Mucosa of descending colon (tissue), 3 donors: ENCODE measurements around the gene TMEM35A. TPM values are rescaled to one million over a fixed set of nuclear protein-coding genes. Genes with fewer than 3 reads are reported as not detected.
A peak's percentile ranks its signal among the peaks of the same experiment; 100 is the strongest.

ENCODE experiments used
- ATAC-seq: fragments of 200-7000 bp; cut with Tn5 transposase; one replicate; pipeline ENCODE4 v1.9.1; 2020; ENCODE audit warnings: mild to moderate bottlenecking, moderate library complexity
- DNase-seq, 3 donors: peaks; one replicate each; pipeline ENCODE4 v3.0.0-alpha.2; 2020
- H3K36me3 ChIP-seq: fragments of 200-600 bp; one replicate; pipeline ENCODE4 v1.8.0; 2021; ENCODE audit warnings: low read depth, mild to moderate bottlenecking
- H3K4me1 ChIP-seq: fragments of 200-600 bp; one replicate; pipeline ENCODE4 v1.8.0; 2021; ENCODE audit warnings: low read depth, mild to moderate bottlenecking
- H3K4me3 ChIP-seq: fragments of 200-600 bp; one replicate; pipeline ENCODE4 v1.8.0; 2021; ENCODE audit warnings: mild to moderate bottlenecking
- H3K9me3 ChIP-seq: fragments of 200-600 bp; one replicate; pipeline ENCODE4 v1.8.0; 2021; ENCODE audit warnings: mild to moderate bottlenecking
- intact Hi-C, 2 donors: fragments of 100-400 bp; cut with DNase I in 1 of 2; cut with micrococcal nuclease in 1 of 2; formaldehyde crosslinking; loops; one replicate each; pipeline versions ENCODE4 v1.11.0 to v1.11.1; 2022; cut with DNase I, micrococcal nuclease
- long read RNA-seq, 2 donors: library from polyadenylated mRNA; unstranded; transcript quantifications; one replicate each; pipeline ENCODE4 v2.0.0, GENCODE V29; 2019 to 2021
- total RNA-seq, 3 donors: library from RNA; stranded (reverse); fragmentation: NEBNext Ultra II Directional in 2 of 3; extraction: Animal tissue kit (Norgen Biotek cat#: 25700) in 2 of 3; gene quantifications; one replicate each; pipeline versions ENCODE4 v1.2.1 to v1.2.4, GENCODE V29; 2021 to 2023
- TF ChIP-seq, protein P1 (sequence below): fragments of 200-600 bp; IDR thresholded peaks from one replicate; pipeline ENCODE4 v1.8.0; 2022; ENCODE audit warnings: antibody characterized with exemption, mild to moderate bottlenecking
- donor health status: DM: no; HTN: no; CAD: no; lungs with moderate emphysema.
- donor health status: DM: no; HTN: no; CAD: no.
- donor health status: DM: no; HTN: yes; CAD: no.

Gene TMEM35A, protein sequence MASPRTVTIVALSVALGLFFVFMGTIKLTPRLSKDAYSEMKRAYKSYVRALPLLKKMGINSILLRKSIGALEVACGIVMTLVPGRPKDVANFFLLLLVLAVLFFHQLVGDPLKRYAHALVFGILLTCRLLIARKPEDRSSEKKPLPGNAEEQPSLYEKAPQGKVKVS
- total RNA-seq = 10 to 100 TPM in 1 of 3 donors, 1 to 10 TPM in 2; 1.4 to 40.6 (median 3.0) TPM
- long read RNA-seq, donor 1, transcript TMEM35A-201 (2 exons, 2,195 nt) = major isoform, 49 of 54 reads
- long read RNA-seq, donor 1, partial matches to known transcripts = 4 of 54 reads
- long read RNA-seq, donor 1, other reads (novel, unspliced or antisense) = 1 of 54 reads
- long read RNA-seq, donor 2, partial matches to known transcripts = 0 of 2 reads
- long read RNA-seq, donor 2, other reads (novel, unspliced or antisense) = 0 of 2 reads

DNA sequence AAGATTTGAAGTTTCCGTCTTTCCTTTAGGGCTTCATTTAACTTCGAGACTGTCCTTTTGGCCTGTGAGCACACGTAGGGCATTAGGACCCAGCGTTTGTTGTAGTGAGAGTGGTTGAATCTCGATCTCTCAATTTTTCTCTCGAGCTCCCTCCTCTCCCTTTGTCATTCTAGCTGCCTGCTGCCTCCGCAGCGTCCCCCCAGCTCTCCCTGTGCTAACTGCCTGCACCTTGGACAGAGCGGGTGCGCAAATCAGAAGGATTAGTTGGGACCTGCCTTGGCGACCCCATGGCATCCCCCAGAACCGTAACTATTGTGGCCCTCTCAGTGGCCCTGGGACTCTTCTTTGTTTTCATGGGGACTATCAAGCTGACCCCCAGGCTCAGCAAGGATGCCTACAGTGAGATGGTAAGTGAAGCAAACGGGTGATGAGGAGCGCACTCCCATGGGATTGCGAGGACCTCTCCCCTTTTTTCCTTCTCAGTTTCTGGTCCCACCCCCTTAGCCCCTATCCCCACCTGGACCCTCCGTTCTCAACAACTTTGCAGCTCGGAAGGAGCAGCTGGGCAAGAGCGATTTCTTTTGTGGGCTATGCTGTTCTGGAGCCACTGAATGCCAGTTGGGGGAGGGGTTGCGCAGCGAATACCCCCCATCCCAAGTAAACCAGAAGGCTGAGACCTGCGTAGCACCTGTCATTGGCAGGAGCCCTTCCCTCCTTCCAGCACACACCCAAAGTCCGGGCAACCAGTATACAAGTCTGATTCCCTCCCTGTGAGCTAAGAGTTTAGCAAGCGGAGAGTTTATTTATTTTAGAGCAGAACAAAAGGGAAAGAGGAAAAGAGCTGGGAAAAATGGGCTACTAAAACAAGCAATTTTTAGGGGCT, at the start of gene TMEM35A:
Gene TMEM35A, plus strand, starts transcription at position 164 of the 883 bp plus-strand sequence. Its CDS starts 124 bp downstream, at position 288.
- DNase-seq (peak in 2 of 3 donors; percentile 16 to 25), ATAC-seq (peak; percentile 79)
- Histone ChIP-seq H3K36me3 (no peaks in the 10 kb centered on the region), H3K9me3 (no peaks in the 10 kb centered on the region), H3K4me3 (no peak within 1 kb of the TSS), H3K4me1 (no peaks in the 10 kb centered on the region)
- TF ChIP-seq, protein P1, sequence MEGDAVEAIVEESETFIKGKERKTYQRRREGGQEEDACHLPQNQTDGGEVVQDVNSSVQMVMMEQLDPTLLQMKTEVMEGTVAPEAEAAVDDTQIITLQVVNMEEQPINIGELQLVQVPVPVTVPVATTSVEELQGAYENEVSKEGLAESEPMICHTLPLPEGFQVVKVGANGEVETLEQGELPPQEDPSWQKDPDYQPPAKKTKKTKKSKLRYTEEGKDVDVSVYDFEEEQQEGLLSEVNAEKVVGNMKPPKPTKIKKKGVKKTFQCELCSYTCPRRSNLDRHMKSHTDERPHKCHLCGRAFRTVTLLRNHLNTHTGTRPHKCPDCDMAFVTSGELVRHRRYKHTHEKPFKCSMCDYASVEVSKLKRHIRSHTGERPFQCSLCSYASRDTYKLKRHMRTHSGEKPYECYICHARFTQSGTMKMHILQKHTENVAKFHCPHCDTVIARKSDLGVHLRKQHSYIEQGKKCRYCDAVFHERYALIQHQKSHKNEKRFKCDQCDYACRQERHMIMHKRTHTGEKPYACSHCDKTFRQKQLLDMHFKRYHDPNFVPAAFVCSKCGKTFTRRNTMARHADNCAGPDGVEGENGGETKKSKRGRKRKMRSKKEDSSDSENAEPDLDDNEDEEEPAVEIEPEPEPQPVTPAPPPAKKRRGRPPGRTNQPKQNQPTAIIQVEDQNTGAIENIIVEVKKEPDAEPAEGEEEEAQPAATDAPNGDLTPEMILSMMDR = no peak
- intact Hi-C loops = no loop called here

DNA sequence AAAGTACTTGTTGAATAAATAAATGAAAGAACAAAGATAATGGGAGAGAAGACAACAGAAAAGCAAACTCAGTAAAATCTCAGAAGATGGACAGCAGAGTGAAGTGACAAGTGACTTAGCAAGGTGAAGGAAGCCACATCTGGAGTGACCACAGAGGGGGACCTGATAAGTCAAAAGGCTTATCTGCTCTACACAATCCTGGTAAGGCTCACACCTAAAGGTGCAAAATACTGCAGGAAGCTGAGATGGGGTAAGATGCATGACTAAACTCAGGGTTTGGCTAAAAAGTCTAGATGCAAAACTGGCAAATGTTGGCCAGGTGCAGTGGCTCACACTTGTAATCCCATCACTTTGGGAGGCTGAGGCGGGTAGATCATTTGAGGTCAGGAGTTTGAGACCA, 49.0 kb upstream of the TMEM35A start:
- intact Hi-C loops = no loop called here
- TF ChIP-seq, protein P1 = no peak
- DNase-seq (no peak), ATAC-seq (no peak)
- H3K4me1 ChIP-seq = no peaks in the 10 kb centered on the region
- no peaks in the 10 kb centered on the region for H3K9me3 ChIP-seq
- H3K4me3 ChIP-seq = no peak overlapping the region
- no peaks in the 10 kb centered on the region for H3K36me3 ChIP-seq

DNA sequence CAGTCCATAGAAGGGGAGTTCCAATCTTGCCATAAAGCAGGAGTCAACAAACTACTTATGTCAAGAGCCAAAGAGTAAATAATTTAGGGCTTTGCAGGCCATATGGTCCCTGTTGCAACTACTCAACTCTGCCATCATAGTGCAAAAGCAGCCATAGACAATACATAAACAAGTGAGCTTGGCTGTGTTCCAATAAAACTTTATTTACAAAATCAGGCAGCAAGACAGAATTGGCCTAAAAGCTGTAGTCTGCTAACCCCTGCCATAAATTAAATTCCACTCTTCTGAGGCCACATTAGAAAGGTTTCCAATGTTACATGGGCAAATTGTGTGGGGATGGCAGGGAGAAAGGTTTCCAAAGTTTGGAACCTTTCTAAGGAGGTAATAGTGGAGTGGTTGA, 41.4 kb upstream of the TMEM35A start:
- TF ChIP-seq, protein P1 = no peak
- intact Hi-C loops = no loop called here

DNA sequence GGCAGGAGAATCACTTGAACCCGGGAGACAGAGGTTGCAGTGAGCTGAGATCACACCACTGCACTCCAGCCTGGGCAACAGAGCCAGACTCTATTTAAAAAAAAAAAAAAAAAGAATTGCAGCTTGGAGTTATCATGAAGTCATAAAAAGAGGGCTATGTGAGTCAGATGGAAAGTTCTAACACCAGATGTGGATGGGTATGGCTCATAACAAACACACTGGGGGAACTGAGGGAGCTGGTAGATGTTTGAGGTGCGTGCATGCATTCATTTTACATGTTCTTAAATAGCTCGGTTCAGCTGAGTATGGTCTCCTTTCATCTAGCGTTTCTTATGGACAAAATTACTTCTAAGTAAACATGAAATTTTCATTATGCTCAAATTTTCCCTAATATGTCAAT, 38.5 kb upstream of the TMEM35A start:
- intact Hi-C loops = no loop called here
- no peaks in the 10 kb centered on the region for H3K36me3 ChIP-seq

More for the DNA sequence above, 41.4 kb upstream of the TMEM35A start:
- DNase-seq = no peak
- Histone ChIP-seq H3K4me3 (no peak overlapping the region), H3K4me1 (no peaks in the 10 kb centered on the region), H3K36me3 (no peaks in the 10 kb centered on the region), H3K9me3 (no peaks in the 10 kb centered on the region)
- no peak for ATAC-seq

DNA sequence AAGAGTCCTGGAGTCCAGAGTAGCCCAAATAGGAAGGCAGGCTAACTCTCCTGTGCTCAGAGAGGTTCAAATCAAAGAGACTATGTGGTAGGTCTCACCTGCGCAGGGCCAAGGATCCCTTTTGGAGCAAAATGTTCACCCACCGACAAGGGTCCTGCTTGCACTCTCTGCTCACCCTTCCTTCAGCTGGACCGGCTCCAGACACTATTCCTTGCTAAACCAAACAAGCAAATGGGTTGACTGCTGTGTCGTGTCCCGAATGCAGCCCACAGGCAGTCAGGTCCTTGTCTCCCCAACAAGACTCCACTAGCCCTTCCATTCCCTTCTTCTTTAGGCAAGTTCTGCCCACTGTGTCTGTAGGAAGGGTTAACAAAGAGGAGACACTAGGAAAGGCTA, 27.5 kb upstream of the TMEM35A start:
- ATAC-seq (peak; percentile 16), DNase-seq (peak in 1 of 3 donors; percentile 21)
- TF ChIP-seq, protein P1 = no peak
- H3K4me1 ChIP-seq = peaks cover 2% of the 10 kb centered on the region
- no peak overlapping the region for H3K4me3 ChIP-seq
- intact Hi-C loops = no loop called here
- H3K36me3 ChIP-seq = no peaks in the 10 kb centered on the region
- no peaks in the 10 kb centered on the region for H3K9me3 ChIP-seq

More for the DNA sequence above, 38.5 kb upstream of the TMEM35A start:
- no peaks in the 10 kb centered on the region for H3K9me3 ChIP-seq
- no peak for DNase-seq
- no peak overlapping the region for H3K4me3 ChIP-seq
- no peaks in the 10 kb centered on the region for H3K4me1 ChIP-seq
- TF ChIP-seq, protein P1 = no peak
- ATAC-seq = no peak
